GM15510 (cell line): ENCODE data around the gene PRKCQ.

Experiments used
- POLR2A ChIP-seq: IDR thresholded peaks from 3 replicates; pipeline ENCODE4 v1.6.1; 2011; ENCODE audit warnings: borderline replicate concordance; ENCODE audit not compliant: insufficient read length; ENCODE audit errors: extremely low read depth

Gene PRKCQ

GRCh38 chr10:6408799-6409198, 171.3 kb downstream of the PRKCQ start:
- TF ChIP-seq POLR2A = no peak

GRCh38 chr10:6407034-6407721, 172.9 kb downstream of the PRKCQ start:
- TF ChIP-seq POLR2A = no peak

GRCh38 chr10:6406220-6407033, 173.6 kb downstream of the PRKCQ start:
- TF ChIP-seq POLR2A = no peak

GRCh38 chr10:6405713-6406112, 174.4 kb downstream of the PRKCQ start:
- TF ChIP-seq POLR2A = no peak

- TF ChIP-seq POLR2A = no peak
Observed at GRCh38 chr10:6404127-6405072, 175.7 kb downstream of the PRKCQ start.

GRCh38 chr10:6402960-6403359, 177.1 kb downstream of the PRKCQ start:
- TF ChIP-seq POLR2A = no peak

- no peak for TF ChIP-seq POLR2A
Observed at GRCh38 chr10:6402349-6402709, 177.7 kb downstream of the PRKCQ start.

GRCh38 chr10:6401558-6402348, 178.3 kb downstream of the PRKCQ start:
- no peak for TF ChIP-seq POLR2A

GRCh38 chr10:6400821-6401465, 179.1 kb downstream of the PRKCQ start:
- TF ChIP-seq POLR2A = no peak

- TF ChIP-seq POLR2A = no peak
Observed at GRCh38 chr10:6400331-6400730, 179.7 kb downstream of the PRKCQ start.

GRCh38 chr10:6399879-6400278, 180.2 kb downstream of the PRKCQ start:
- TF ChIP-seq POLR2A = no peak

GRCh38 chr10:6399231-6399741, 180.8 kb downstream of the PRKCQ start:
- TF ChIP-seq POLR2A = no peak

GRCh38 chr10:6398399-6398798, 181.7 kb downstream of the PRKCQ start:
- TF ChIP-seq POLR2A = no peak
